DND-41 (cell line): Measurements from ENCODE around the gene TBC1D13.

ENCODE experiments used
- CTCF ChIP-seq: IDR thresholded peaks from 2 replicates; pipeline ENCODE4 v1.5.1; 2012; ENCODE audit warnings: borderline replicate concordance, low read length, moderate library complexity, mild to moderate bottlenecking; ENCODE audit not compliant: poor library complexity, severe bottlenecking; ENCODE audit errors: extremely low read depth
- EZH2 ChIP-seq: IDR thresholded peaks from 3 replicates; pipeline ENCODE4 v1.6.1; 2012; ENCODE audit warnings: borderline replicate concordance, low read depth, mild to moderate bottlenecking, moderate library complexity, low read length, inconsistent platforms; ENCODE audit not compliant: severe bottlenecking

GRCh38 chr9:128802482-128802881 is 15.4 kb downstream of the TBC1D13 start:
- TF ChIP-seq CTCF (no peak), EZH2 (no peak)
